Activated T-helper 17 cell treated with anti-CD3 and anti-CD28 coated beads, Interleukin-2, amount 50 U/mL, for 72 hours (primary cell): ENCODE measurements around the gene DOCK4. TPM values are rescaled to one million over a fixed set of nuclear protein-coding genes. Genes with fewer than 3 reads are reported as not detected.

ENCODE experiments used
- ATAC-seq: fragments of 150-1000 bp; cut with Tn5 transposase; replicated peaks from 2 replicates; pipeline ENCODE4 v1.10.0; 2021; ENCODE audit warnings: mild to moderate bottlenecking, moderate library complexity
- H3K27ac Mint-ChIP-seq: one replicate; pipeline ENCODE4 v1.8.0; 2022; ENCODE audit warnings: mixed read lengths
- H3K27me3 Mint-ChIP-seq: one replicate; pipeline ENCODE4 v1.8.0; 2022; ENCODE audit warnings: mixed read lengths
- H3K36me3 Mint-ChIP-seq: one replicate; pipeline ENCODE4 v1.8.0; 2022; ENCODE audit warnings: low read depth, mild to moderate bottlenecking, mixed read lengths
- H3K4me1 Mint-ChIP-seq: one replicate; pipeline ENCODE4 v1.8.0; 2022; ENCODE audit warnings: mixed read lengths
- H3K4me3 Mint-ChIP-seq: one replicate; pipeline ENCODE4 v1.8.0; 2022; ENCODE audit warnings: mild to moderate bottlenecking, mixed read lengths
- H3K9me3 Mint-ChIP-seq: one replicate; pipeline ENCODE4 v1.8.0; 2022; ENCODE audit warnings: mixed read lengths
- total RNA-seq, 2 donors: library from RNA; stranded (reverse); gene quantifications; one replicate each; pipeline ENCODE4 v1.2.3, GENCODE V29; 2022

The DOCK4 gene
- total RNA-seq, 2 donors from 2014 or later = 0.50 to 1.5 TPM

GRCh38 chr7:111747718-111748117 is 458.5 kb downstream of the DOCK4 start:
- ATAC-seq = no peak
- H3K4me1 Mint-ChIP-seq = no peaks in the 10 kb centered on the region

GRCh38 chr7:111746950-111747349 is 459.2 kb downstream of the DOCK4 start:
- ATAC-seq = no peak
- Mint-ChIP-seq H3K9me3 (no peaks in the 10 kb centered on the region), H3K27me3 (peaks cover 6% of the 10 kb centered on the region), H3K4me1 (no peaks in the 10 kb centered on the region), H3K4me3 (no peak overlapping the region), H3K36me3 (no peaks in the 10 kb centered on the region), H3K27ac (no peak overlapping the region)

More at GRCh38 chr7:111747718-111748117, 458.5 kb downstream of the DOCK4 start:
- no peaks in the 10 kb centered on the region for H3K9me3 Mint-ChIP-seq
- H3K36me3 Mint-ChIP-seq = no peaks in the 10 kb centered on the region
- H3K27ac Mint-ChIP-seq = no peak overlapping the region
- peaks cover 6% of the 10 kb centered on the region for H3K27me3 Mint-ChIP-seq
- no peak overlapping the region for H3K4me3 Mint-ChIP-seq

GRCh38 chr7:111744501-111745155 is 461.6 kb downstream of the DOCK4 start:
- H3K4me3 Mint-ChIP-seq = no peak overlapping the region
- H3K27ac Mint-ChIP-seq = no peak overlapping the region
- H3K9me3 Mint-ChIP-seq = no peaks in the 10 kb centered on the region
- ATAC-seq = no peak
- H3K36me3 Mint-ChIP-seq = no peaks in the 10 kb centered on the region
- peaks cover 6% of the 10 kb centered on the region for H3K27me3 Mint-ChIP-seq
- no peaks in the 10 kb centered on the region for H3K4me1 Mint-ChIP-seq

GRCh38 chr7:111743244-111743847 is 462.9 kb downstream of the DOCK4 start:
- Mint-ChIP-seq H3K27me3 (peaks cover 4% of the 10 kb centered on the region), H3K4me3 (no peak overlapping the region), H3K27ac (no peak overlapping the region), H3K36me3 (no peaks in the 10 kb centered on the region), H3K9me3 (no peaks in the 10 kb centered on the region), H3K4me1 (no peaks in the 10 kb centered on the region)
- ATAC-seq = no peak

- peak; percentile 66 for ATAC-seq
- no peak overlapping the region for H3K4me3 Mint-ChIP-seq
- peaks cover 4% of the 10 kb centered on the region for H3K27me3 Mint-ChIP-seq
- H3K27ac Mint-ChIP-seq = no peak overlapping the region
- H3K4me1 Mint-ChIP-seq = no peaks in the 10 kb centered on the region
- no peaks in the 10 kb centered on the region for H3K36me3 Mint-ChIP-seq
- no peaks in the 10 kb centered on the region for H3K9me3 Mint-ChIP-seq
Measured at GRCh38 chr7:111741811-111742240, 464.4 kb downstream of the DOCK4 start.

- H3K4me1 Mint-ChIP-seq = no peaks in the 10 kb centered on the region
- no peaks in the 10 kb centered on the region for H3K9me3 Mint-ChIP-seq
- H3K36me3 Mint-ChIP-seq = no peaks in the 10 kb centered on the region
- H3K4me3 Mint-ChIP-seq = no peak overlapping the region
- peaks cover 8% of the 10 kb centered on the region for H3K27me3 Mint-ChIP-seq
- no peak overlapping the region for H3K27ac Mint-ChIP-seq
- no peak for ATAC-seq
Measured at GRCh38 chr7:111740942-111741341, 465.3 kb downstream of the DOCK4 start.

- ATAC-seq = no peak
- Mint-ChIP-seq H3K4me1 (no peaks in the 10 kb centered on the region), H3K4me3 (no peak overlapping the region)
Measured at GRCh38 chr7:111736552-111736874, 469.7 kb downstream of the DOCK4 start.

GRCh38 chr7:111735661-111736551 is 470.3 kb downstream of the DOCK4 start:
- no peaks in the 10 kb centered on the region for H3K36me3 Mint-ChIP-seq
- H3K4me3 Mint-ChIP-seq = no peak overlapping the region
- no peaks in the 10 kb centered on the region for H3K4me1 Mint-ChIP-seq
- H3K27me3 Mint-ChIP-seq = peaks cover 5% of the 10 kb centered on the region
- H3K27ac Mint-ChIP-seq = no peak overlapping the region
- H3K9me3 Mint-ChIP-seq = no peaks in the 10 kb centered on the region
- no peak for ATAC-seq

More at GRCh38 chr7:111736552-111736874, 469.7 kb downstream of the DOCK4 start:
- Mint-ChIP-seq H3K27me3 (peaks cover 5% of the 10 kb centered on the region), H3K9me3 (no peaks in the 10 kb centered on the region), H3K36me3 (no peaks in the 10 kb centered on the region), H3K27ac (no peak overlapping the region)

GRCh38 chr7:111734954-111735660 is 471.1 kb downstream of the DOCK4 start:
- Mint-ChIP-seq H3K4me1 (no peaks in the 10 kb centered on the region), H3K27me3 (peaks cover 5% of the 10 kb centered on the region), H3K4me3 (no peak overlapping the region), H3K9me3 (no peaks in the 10 kb centered on the region), H3K36me3 (no peaks in the 10 kb centered on the region), H3K27ac (no peak overlapping the region)
- ATAC-seq = no peak

- Mint-ChIP-seq H3K36me3 (no peaks in the 10 kb centered on the region), H3K4me1 (no peaks in the 10 kb centered on the region), H3K9me3 (no peaks in the 10 kb centered on the region), H3K27me3 (peaks cover 5% of the 10 kb centered on the region), H3K4me3 (no peak overlapping the region), H3K27ac (no peak overlapping the region)
- no peak for ATAC-seq
Measured at GRCh38 chr7:111732923-111733322, 473.3 kb downstream of the DOCK4 start.

GRCh38 chr7:111730476-111731300 is 475.5 kb downstream of the DOCK4 start:
- Mint-ChIP-seq H3K27me3 (no peaks in the 10 kb centered on the region), H3K27ac (no peak overlapping the region), H3K9me3 (no peaks in the 10 kb centered on the region), H3K36me3 (no peaks in the 10 kb centered on the region), H3K4me1 (no peaks in the 10 kb centered on the region), H3K4me3 (no peak overlapping the region)
- peak; percentile 18 for ATAC-seq

GRCh38 chr7:111730057-111730456 is 476.1 kb downstream of the DOCK4 start:
- no peak overlapping the region for H3K27ac Mint-ChIP-seq
- no peaks in the 10 kb centered on the region for H3K9me3 Mint-ChIP-seq
- no peaks in the 10 kb centered on the region for H3K36me3 Mint-ChIP-seq
- no peaks in the 10 kb centered on the region for H3K4me1 Mint-ChIP-seq
- H3K27me3 Mint-ChIP-seq = no peaks in the 10 kb centered on the region
- H3K4me3 Mint-ChIP-seq = no peak overlapping the region
- no peak for ATAC-seq

- Mint-ChIP-seq H3K36me3 (no peaks in the 10 kb centered on the region), H3K27me3 (no peaks in the 10 kb centered on the region), H3K9me3 (no peaks in the 10 kb centered on the region), H3K27ac (no peak overlapping the region), H3K4me1 (no peaks in the 10 kb centered on the region), H3K4me3 (no peak overlapping the region)
- ATAC-seq = no peak
Measured at GRCh38 chr7:111729483-111729882, 476.7 kb downstream of the DOCK4 start.

GRCh38 chr7:111728635-111728995 is 477.6 kb downstream of the DOCK4 start:
- H3K27me3 Mint-ChIP-seq = no peaks in the 10 kb centered on the region
- H3K36me3 Mint-ChIP-seq = no peaks in the 10 kb centered on the region
- H3K27ac Mint-ChIP-seq = no peak overlapping the region
- H3K4me3 Mint-ChIP-seq = no peak overlapping the region
- no peaks in the 10 kb centered on the region for H3K9me3 Mint-ChIP-seq
- no peak for ATAC-seq
- H3K4me1 Mint-ChIP-seq = no peaks in the 10 kb centered on the region
